GM21786 (cell line): ENCODE results near the gene FSTL4.

Experiments used
- ATAC-seq: cut with Tn5 transposase; IDR thresholded peaks from one replicate; pipeline ENCODE4 v1.9.1; 2021; ENCODE audit not compliant: unreplicated experiment

The FSTL4 gene

DNA sequence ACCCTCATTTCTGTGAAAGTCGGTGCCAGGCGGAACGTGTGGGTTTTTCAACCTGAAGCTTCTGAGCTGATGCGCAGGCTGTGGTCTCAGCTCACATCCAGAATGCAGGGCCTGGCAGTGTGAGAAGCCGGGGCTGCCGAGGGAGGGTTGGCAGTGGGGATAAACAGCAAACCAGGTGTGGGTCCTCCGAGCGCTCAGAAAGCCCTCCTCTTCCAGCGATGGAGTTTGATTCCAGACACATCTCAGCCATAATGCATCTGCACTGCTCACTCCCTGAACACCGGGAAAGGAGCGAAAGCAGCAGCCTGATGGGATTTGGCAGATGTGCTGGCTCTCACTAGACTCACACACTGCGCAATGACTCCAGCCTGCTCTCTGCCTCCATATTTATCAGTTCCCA lies 280.4 kb downstream of the FSTL4 start:
- ATAC-seq: no peak

DNA sequence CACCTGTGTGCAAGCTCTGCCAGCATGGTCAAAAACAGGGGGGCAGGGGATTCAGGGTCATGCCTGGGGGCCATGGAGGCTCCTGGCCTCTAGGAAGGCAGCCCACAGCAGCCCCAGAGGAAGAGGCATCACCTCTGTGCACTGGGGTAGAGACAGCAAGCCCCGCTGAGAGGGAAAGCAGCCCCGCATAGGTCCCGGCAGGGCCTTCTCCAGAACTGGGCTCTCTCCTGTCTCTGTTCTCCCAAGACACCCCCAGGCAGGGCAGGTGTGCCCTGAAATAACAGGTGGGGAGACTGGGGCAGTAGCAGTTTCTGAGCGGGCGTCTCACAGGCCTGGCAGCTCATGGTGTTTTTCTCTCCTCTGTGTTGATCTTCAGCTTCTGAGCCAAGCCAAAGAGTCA lies 281.4 kb downstream of the FSTL4 start:
- no peak for ATAC-seq

DNA sequence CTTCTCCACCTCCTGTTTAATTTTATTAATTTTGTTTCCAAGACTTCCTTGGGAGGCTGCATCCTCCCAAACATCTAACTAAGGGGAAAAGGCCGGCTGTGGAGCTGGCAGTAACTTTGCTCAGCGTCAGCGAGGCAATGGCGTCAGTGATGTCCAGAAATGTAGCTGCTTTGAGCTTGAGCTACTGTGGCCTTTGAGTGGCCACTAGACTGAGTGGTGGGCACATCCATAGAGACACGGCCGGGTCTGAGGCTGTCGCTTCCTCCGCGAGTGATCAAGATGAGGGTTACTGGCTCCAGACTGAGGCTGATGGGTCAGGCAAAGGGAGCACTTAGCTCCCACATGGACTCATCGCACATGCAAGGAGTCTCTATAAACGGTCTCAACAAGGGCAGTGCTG lies 283.5 kb downstream of the FSTL4 start:
- no peak for ATAC-seq

DNA sequence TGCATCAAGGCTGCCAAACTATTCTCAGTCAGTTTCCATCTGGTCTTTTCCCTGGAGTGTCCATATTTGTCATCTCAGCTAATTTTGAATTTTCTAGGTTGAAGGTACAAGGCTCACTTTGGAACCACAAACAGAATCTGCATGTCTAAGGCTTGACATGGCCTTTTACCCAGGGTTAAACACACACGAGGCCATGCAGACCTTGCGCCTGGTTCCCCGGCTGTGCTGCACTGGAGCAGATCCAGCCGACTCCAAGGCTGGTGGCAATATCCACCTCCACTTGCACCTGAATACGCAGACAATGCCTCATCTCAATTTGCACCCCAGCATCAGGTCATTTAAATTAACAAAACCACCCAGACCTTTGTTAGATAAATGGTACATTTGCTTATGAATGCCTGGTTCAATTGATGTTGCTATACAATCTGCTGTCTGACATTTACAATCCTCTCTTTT lies 284.4 kb downstream of the FSTL4 start:
- ATAC-seq: no peak

DNA sequence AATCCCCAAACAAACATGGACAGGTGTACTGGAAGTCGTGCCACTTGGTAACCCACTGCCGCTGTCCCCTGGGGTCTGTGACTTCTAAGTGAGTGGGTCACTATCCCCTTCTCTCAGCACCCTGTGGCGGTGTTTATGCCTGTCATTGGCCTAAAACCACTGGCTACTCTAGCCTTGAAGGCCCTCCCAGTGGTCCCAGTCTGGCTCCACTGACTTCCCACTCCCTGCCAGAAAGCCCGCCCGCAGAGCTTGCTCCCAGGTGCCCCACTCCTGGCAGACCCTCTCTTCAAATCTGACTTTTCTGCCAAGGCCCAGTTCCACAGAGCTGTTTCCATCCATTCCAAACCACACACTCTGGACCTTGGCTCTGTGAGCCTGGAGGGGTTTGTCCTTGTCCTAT lies 286.0 kb downstream of the FSTL4 start:
- no peak for ATAC-seq

DNA sequence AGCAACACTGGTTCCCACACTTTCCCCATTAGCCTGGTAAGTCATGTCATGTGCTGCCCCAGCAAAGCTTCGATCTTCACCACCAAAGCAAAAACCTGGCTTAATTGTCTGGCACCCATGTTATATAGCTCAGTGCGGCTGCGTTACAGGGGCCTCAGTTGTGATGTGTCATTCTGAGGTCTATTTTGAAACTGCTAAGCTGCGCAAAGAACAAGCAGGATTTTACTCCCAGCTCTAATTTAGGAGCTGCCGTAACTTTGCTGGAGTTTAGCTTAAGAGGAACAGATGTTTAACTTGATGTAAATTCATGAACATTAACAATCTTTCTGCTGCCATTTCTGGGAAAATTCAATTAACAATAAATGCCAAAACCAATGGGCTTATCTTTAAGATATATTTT lies 286.5 kb downstream of the FSTL4 start:
- ATAC-seq: no peak

DNA sequence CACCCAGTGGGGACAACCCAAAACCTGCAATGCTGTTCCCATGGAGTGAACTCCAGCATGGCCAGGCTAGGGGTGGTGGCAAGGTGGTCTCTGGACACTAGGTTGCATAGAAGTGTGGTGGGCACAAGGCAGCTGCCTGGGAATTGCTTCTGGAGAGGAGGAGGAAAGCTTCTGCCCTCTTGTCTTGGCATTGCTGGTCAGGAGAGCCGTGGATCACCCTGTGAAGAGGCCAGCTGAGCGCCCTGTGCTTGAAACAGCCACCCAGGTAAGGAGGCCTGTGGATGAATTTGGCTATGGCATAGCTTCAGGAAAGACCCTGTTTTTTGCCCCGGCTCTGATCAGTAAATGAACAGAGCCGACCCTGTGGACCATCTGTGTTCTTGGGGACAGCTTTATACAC lies 287.4 kb downstream of the FSTL4 start:
- ATAC-seq: no peak

DNA sequence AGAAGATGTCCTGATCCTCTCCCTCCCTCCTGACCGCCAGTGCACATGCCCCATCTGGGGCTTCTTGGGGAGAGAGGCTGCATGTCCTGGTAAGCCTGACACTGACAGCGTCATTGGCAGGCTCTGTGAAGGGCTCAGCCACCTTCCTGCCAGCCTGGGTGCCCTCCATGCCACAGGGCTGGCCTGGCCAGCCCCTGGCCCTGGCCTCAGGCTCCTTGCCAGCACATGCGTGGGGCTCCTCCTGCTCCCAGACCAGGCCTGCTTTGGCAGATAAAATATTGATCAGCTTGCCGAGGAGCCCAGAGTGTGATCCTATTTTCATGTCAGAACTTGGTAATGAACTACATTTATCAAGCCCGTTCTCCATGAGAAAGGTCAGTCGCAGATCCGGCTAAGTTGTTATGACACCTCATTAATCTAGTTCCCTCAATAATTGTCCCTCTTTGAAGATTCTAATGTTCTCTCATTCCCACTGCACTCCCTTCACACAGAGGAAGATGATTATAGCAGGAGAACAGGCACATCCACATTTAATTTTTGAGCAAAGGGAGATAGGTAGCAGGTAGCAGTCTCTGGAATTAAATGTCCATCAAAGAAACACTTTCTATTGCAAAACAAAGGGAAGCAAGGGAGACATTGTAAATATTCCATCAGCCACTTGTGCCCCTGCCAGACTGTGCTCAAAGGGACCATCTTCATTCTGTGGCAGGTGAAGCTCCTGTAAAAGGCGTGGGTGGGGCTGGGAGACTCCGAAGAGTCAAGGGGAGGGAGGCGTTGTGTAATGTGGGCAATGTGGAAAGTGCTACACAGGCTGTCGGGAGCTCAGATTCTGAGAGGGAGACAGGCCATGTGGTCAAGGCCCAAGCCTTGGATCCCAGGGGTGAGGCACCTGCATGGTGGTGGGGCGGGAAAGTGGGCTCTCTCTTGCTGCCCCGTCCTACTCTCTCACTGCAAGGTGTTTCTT lies 288.6 kb downstream of the FSTL4 start:
- no peak for ATAC-seq

DNA sequence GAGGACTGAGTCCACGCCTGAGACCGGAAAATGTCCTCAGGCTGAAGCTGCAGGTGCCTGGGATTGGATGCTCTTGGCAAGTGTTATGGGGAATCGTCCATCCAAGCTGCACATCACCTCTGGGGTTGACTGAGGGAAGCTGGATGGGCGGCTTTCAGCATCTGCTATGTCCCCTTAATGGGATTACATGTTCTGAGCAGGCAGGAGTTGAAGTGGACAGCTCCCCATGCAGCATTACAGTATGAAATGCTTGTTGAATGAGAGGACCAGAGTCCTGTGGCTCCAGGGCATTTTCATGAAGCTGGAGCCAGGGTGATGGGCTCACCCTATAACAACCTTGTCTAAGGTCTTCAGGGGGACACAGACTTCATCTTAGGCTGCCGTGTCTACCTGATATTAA lies 289.6 kb downstream of the FSTL4 start:
- no peak for ATAC-seq

DNA sequence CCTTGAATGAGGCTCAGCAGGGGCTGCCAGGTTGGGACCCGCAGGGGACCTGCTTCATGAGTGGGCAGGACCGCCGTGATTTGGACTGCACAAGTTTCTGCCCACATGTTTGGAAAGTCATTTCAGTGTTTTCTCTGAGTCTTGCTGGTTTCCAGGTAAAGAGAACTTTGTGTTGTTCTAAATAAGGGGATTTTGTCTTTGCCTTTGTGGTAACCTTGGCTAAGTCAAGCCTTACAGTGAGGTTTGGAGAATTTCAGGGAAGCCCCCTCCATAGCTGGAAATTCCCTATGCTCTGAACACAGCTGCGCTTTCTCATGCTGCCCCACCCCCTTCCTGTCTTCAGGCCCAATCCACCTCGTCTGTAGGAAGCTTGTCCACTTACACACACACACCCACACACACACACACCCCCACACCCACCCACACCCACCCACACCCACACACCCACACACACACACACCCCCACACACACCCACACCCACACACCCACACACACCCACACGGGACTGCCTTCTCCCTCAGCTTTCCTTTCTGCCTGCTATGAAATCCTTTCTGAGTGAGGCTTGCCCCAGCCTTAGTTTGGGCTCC lies 290.4 kb downstream of the FSTL4 start:
- peak; percentile 44 for ATAC-seq

DNA sequence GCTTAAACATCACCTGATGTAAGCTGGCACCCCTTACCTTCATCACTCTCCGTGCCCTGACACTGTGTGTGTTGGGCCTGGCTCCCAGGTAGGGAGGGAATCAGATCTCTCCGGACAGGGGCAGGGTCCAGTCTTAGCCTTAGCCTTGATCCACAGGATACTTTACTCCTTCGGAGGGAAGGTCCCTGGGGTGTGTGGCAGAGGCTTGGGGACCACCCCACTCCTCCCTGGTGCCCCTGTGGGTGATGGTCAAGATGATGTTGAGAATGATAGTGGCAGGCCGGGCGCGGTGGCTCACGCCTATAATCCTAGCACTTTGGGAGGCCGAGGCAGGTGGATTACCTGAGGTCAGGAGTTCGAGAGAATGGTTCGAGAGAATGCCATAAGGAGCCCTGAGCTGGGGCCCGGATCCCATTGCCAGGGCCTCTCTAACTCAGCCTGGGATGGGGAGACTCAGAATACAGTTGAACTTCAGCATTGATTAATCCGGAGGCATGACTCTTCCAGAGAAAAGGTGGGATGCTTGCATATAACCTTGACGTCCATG lies 291.0 kb downstream of the FSTL4 start:
- ATAC-seq: no peak

DNA sequence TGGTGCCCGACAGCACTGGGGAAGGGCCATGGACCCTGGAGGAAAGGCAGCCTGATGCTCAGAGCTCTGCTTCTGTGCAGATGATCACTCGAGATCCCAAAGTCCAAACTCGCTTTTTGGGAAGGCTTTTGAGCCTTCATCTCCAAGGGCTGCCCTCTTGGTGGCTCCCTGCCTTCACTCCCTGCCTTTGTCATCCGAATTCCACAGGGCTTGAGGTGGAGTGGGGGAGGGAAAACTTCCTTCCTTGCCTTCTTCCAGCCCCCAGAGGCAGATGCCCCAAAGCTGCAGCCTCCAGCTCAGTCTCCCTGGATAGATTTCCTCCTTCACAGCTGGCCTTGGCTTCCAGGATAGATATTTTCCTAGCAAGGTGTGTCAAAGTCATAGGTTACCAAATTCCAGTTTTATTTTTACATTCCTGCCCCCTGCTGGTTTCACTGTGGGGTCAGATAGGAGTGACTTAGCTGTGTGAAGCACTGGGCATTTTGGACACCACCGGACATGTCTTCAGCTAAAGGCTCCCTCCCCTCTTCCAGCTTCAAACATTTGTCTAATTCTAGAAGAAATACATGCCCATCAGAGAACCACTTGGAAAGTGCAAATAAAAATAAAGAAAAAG lies 292.3 kb downstream of the FSTL4 start:
- ATAC-seq: no peak

DNA sequence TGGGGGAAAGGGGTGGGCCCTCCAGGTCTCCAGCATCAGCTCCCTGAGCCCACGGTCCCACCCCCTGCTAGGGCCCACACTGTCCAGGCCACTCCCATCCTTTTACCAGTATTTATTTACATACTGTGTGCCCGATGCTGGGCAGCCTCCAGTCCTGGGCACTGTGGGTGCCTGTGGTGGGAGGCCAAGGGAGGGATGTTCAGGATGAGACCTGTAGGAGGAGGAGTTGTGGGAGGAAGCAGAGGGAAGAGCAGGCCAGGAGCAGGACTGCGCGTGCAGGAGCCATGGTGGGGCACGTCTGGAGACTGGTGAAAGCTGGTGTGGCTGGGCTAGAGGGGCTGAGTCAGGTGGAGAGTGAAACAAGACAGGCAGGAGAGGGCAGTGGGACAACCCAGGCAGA lies 293.1 kb downstream of the FSTL4 start:
- no peak for ATAC-seq

DNA sequence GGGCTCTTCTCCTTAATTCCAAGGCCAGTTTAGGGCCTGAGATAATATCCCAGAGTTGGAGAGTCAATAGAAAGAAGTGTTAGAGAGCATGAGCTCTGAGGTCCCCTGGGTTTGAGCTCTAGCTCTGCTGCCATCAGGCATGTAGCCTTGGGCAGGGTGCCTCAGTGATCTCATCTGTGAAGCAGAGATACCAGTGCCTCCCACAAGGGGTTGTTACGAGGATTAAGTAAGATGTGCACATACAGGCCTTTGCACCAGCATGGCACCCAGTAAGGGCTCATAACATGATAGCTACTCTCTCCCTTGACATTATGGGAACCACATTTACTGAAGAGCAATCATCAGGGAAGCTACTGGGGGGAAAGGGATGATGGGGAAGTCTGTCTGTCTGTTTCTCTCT lies 294.8 kb downstream of the FSTL4 start:
- ATAC-seq: no peak

DNA sequence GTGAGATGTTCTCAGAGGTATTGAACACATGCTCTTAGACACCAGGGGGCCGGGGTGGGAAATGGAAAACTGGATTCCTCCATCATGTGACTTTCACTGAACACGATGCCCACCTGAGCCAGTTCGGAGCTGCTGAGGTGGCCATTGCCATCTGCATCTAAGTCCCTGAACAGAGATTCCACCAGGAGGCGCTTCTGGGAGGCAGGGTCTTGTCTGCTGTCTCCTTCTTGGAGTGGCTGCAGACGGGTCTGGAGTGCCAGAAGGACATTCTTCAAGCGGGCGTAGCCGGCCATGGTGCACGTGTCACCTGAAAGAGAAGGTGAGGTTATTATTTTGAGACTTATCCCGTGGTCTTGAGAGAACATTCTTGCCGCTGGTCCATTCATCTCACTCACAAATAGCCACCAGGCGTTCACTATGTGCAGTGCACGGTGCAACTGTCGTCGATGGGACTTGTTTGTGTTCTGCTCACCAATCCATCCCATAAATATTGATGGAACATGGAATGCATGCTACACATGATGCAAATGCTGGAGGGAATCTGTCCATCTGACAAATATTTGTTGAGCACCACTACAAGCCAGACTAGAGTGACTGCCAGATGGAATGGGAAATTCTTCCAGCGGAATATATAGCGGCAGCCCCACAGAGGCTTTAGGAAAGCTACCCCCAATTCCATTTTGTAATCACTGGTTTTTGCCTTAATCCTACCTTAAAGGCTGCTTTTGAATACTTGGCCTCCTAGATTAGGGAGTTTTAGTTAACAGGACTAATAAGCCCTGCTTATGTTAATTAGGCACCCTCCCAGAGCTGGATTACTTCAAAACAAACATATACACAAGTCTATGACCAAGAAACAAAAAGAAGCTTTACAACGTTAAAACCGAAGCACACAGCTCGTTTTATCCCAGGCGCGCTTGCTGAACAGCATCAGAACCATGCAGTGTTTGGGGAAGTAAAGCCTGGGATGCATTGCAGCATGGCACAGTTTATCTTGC lies 295.7 kb downstream of the FSTL4 start:
- no peak for ATAC-seq

DNA sequence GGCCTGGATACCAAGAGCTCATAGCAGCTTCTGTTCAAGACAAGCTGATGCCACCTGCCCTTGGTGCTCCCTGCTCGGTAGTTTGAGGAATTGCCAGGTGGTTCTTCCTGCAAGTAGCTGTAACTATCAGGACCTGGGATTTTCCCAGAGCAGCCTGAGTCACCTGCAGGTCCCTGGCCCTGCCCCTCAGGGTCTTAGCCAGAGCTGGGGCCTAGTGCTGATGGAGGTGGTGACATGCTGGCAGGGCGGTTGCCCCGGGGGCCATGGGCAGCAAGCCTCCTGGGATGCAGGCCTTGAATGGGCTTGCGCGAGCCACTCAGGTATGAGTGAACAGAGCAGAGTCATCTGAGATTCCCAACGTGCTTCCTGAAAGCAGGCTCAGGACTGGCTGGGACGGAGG lies 298.3 kb downstream of the FSTL4 start:
- no peak for ATAC-seq

DNA sequence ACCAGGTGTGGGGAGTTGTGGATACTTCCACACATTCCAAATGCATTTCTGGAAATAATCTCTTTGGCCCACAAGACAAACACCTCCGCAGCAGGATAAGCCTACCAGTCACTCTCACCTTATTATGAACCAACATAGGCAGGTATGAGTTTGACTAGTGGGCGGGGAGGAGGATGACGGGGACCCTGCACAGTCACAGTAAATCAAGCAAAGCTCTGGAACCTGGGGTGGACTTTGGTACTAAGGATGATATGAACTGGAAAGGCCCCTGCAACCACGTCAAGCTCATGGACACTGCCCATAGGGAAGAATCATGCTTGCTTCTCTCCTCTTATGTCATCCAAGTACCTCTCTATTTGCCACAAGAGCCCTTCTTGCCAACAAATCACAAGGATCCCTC lies 301.2 kb downstream of the FSTL4 start:
- ATAC-seq: no peak

DNA sequence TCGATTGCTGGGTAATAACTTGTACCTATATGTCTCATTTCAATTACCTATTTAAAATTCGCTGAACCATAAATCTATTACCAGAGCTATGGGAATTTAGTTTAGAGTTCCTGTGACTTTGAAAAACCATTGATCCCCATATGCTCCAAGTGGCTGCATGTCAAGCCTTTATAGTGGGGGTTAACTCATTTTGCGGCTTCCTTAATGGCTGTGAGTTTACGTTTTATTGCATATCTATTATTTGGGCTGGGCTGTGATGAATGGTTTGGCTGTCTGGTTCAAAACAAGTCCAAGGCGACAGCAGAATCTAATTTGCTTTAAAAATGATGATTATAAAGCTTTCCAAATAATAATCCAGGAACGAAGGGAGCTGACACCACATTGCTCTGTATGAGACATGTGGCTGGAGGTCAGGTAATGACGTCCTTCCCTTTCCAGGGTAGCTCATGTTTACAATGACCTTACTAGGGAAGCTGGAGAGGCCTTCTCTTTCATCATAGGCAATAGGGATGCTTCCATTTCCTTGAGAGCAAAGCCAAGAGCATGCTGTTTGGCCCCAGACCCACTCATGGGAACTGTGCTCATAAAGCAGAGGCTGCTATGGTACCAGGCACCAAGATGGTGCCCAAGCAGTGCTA lies 302.2 kb downstream of the FSTL4 start:
- ATAC-seq: no peak

DNA sequence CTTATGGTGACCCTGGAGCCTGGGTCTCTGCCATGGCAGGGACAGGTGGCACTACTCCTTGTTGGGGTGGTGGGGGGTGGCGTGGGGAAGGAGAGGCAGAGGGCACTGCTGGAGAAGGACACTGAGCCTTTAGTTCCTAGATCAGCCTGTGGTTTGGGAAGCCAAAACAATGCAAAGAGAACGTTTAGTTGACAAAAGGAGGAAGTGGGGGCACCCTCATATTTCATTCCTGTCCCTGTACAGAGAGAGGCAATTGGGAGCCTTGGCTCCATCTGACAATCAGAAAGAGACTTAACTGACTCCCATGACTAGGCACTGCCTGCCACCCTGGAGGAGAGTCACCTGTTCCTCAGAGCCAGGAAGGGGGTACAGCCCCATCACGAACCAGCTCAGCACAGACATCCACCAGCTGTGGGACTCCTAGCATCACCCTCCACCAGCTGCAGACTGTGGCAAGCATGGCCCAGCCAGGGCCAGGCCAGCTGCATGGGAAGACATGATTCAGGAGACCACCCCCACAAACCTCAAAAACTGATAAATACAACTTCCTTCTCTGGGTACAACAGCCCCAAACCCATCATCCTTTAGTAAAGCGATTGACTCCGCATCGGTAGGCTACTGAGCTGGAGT lies 303.1 kb downstream of the FSTL4 start:
- no peak for ATAC-seq

DNA sequence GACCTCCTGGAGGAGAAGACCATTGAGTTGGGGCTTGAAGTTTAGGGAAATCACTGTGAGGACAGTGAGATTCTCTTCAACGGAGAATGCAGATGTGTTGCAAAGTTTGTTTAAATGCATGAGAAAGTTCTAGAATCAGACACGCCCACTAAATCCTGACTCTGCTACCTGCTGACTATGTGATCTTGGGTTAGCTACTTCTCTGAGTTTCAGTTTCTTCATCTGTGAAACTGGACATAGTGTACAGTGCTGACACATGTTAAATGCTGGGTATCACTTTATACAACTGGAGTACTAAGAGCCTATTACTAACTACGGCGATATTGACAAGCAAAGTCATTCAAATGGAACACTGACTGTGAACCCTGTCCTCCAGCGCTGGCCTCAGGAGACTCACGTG lies 305.1 kb downstream of the FSTL4 start:
- ATAC-seq: peak; percentile 61
